ENCODE results near the gene SCIN. TPM values are rescaled to one million over a fixed set of nuclear protein-coding genes. Genes with fewer than 3 reads are reported as not detected.

Gene SCIN
- total and polyA plus RNA-seq, 12 donors = 0.06 to 5.5 (median 0.79) TPM

DNA sequence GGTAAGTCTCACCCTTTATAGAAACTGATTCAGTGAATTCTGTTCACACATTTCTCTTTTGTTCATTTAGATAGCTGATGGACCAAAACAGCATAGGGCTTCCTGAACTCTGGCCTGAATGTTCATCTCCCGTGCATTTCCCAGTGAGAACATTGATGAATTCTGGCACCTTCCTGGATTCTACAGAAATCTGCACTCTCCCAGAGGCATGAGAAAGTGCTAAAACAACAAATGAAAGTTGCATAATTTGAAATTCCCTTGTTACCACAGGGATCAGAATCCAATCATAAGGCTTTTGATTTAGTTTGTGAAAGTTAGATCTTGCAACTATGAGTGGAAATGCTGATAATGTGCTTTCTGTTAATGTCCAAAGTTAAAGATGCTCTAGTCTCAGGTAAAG is 29.7 kb upstream of the SCIN start:
- DNase-seq = no peak
- Histone ChIP-seq H3K4me3 (no peak overlapping the region), H3K4me1 (replicated peaks in 1 of 2) (no peaks in the 10 kb centered on the region), H3K36me3 (replicated peaks in 1 of 2) (no peaks in the 10 kb centered on the region), H3K9me3 (replicated peaks in 1 of 3) (no peaks in the 10 kb centered on the region), H3K27me3 (no peaks in the 10 kb centered on the region), H3K27ac (no peak overlapping the region)
- intact Hi-C loops (cut with DNase I) = loop anchor here in 1 of 2 donors (10.0 kb wide), 1 partner anchor 74 kb away; no protein-coding TSS in a partner anchor
- WGBS, 4 donors = 57 to 71% (median 67%) methylated on average over 1 of the region's 1 CpG
- TF ChIP-seq POLR2A (IDR thresholded peaks at IDR 0.05) = no peak

DNA sequence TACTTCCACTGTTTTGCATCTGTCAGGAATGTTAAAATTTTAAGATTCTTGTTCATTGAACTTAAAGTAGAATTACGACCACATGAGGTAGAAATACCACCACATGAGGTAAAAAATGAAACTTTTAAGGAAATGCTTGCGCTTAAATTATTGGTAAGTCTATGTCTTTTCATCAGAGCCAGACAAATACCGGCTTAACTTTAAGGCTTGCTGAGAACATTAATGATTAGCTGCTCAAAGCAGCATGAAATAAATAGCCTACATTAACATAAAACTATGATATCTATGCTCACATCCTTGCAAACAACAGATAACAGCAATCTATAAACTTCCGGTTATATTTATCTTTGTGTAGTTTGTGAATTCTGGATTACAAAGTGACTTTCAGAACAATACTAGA is 26.9 kb upstream of the SCIN start:
- Histone ChIP-seq H3K4me3 (no peak overlapping the region), H3K27ac (no peak overlapping the region), H3K36me3 (replicated peaks in 1 of 2) (no peaks in the 10 kb centered on the region), H3K27me3 (no peaks in the 10 kb centered on the region), H3K9me3 (replicated peaks in 1 of 3) (no peaks in the 10 kb centered on the region), H3K4me1 (replicated peaks in 1 of 2) (no peaks in the 10 kb centered on the region)
- DNase-seq = no peak
- intact Hi-C loops (cut with DNase I) = loop anchor here in 1 of 2 donors (10.0 kb wide), 1 partner anchor 71 kb away; no protein-coding TSS in a partner anchor
- TF ChIP-seq, protein P1, sequence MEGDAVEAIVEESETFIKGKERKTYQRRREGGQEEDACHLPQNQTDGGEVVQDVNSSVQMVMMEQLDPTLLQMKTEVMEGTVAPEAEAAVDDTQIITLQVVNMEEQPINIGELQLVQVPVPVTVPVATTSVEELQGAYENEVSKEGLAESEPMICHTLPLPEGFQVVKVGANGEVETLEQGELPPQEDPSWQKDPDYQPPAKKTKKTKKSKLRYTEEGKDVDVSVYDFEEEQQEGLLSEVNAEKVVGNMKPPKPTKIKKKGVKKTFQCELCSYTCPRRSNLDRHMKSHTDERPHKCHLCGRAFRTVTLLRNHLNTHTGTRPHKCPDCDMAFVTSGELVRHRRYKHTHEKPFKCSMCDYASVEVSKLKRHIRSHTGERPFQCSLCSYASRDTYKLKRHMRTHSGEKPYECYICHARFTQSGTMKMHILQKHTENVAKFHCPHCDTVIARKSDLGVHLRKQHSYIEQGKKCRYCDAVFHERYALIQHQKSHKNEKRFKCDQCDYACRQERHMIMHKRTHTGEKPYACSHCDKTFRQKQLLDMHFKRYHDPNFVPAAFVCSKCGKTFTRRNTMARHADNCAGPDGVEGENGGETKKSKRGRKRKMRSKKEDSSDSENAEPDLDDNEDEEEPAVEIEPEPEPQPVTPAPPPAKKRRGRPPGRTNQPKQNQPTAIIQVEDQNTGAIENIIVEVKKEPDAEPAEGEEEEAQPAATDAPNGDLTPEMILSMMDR (IDR thresholded peaks at IDR 0.05) = no peak
- no peak for TF ChIP-seq POLR2A (IDR thresholded peaks at IDR 0.05)
- 63 to 79% (median 72%) methylated on average over 4 of the region's 4 CpGs for WGBS, 4 donors

DNA sequence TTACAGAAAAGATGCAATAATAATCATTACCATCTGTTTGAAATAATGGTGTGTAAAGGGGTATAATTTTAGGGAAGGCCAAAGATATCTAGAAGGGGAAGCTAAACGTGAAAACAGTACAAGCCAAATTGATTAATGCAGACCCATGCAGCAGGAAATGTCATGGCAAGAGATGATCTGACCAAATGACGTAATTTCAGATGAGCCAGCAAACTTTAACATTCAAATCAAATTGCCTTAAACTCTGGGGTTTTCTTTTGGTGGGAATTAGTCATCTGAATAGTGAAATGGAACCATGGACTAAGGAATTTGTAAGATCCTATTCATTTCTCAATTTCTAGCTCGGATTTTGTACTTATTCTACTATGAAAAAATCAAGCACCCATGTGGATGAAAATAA is 21.4 kb upstream of the SCIN start:
- H3K36me3 ChIP-seq (replicated peaks in 1 of 2) = no peaks in the 10 kb centered on the region
- no peak for TF ChIP-seq POLR2A (IDR thresholded peaks at IDR 0.05)
- TF ChIP-seq, protein P1 (IDR thresholded peaks at IDR 0.05) = no peak
- no peak for DNase-seq
- 49 to 57% (median 52%) methylated on average over 3 of the region's 3 CpGs for WGBS, 4 donors
- no peak overlapping the region for H3K4me3 ChIP-seq
- H3K27me3 ChIP-seq = no peaks in the 10 kb centered on the region
- no peaks in the 10 kb centered on the region for H3K9me3 ChIP-seq (replicated peaks in 1 of 3)
- H3K27ac ChIP-seq = no peak overlapping the region
- intact Hi-C loops (cut with DNase I) = loop anchor here in 1 of 2 donors (10.0 kb wide), 1 partner anchor 66 kb away; no protein-coding TSS in a partner anchor
- H3K4me1 ChIP-seq (replicated peaks in 1 of 2) = no peaks in the 10 kb centered on the region

DNA sequence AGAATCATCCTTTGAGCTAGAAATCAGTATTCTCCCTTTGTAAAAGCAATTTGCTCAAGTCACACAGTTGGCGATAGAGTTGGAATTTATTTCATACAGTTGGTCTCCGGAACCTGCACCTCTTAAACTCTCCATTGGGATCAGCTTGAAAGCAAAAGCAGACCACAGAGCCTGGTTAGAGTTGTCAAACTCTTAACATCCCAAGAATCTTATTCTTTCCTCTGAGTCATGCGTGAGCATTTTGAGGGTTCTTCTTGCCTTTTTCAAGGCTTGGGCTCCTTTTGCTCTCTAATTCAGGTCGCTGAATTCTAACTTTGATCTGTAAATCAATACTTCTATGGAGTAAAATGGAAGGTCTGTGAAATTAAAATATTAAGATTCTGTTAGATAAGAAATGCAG is 19.6 kb upstream of the SCIN start:
- TF ChIP-seq, protein P1 (IDR thresholded peaks at IDR 0.05) = no peak
- no peak for TF ChIP-seq POLR2A (IDR thresholded peaks at IDR 0.05)
- Histone ChIP-seq H3K27ac (no peak overlapping the region), H3K36me3 (replicated peaks in 1 of 2) (no peaks in the 10 kb centered on the region), H3K4me3 (no peak overlapping the region), H3K27me3 (no peaks in the 10 kb centered on the region), H3K9me3 (replicated peaks in 1 of 3) (no peaks in the 10 kb centered on the region), H3K4me1 (replicated peaks in 1 of 2) (no peaks in the 10 kb centered on the region)
- WGBS, 4 donors = 87 to 94% (median 92%) methylated on average over 4 of the region's 4 CpGs
- DNase-seq = no peak
- intact Hi-C loops (cut with DNase I) = no loop called here

DNA sequence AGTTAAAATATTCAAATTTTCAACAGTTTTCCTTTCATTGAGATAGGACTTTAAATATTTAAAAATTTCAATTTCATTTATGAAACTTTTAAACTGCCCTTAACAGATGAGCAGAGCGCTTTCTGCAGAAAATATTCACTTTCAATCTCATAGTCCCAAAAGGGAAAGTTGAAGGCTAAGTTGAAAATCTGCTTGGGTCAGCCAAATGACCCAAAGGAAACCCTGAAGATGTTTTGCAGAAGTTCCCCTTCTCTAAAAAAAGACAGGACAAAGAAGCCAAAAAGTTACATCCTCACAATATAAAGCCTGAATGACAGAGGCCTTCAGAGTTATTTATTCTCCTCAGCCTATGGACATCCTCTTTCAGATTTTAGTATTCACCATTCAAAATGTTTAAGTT is 17.6 kb upstream of the SCIN start:
- Histone ChIP-seq H3K4me1 (replicated peaks in 1 of 2) (no peaks in the 10 kb centered on the region), H3K9me3 (replicated peaks in 1 of 3) (no peaks in the 10 kb centered on the region), H3K27ac (no peak overlapping the region), H3K27me3 (no peaks in the 10 kb centered on the region), H3K36me3 (replicated peaks in 1 of 2) (no peaks in the 10 kb centered on the region), H3K4me3 (no peak overlapping the region)
- DNase-seq = no peak
- intact Hi-C loops (cut with DNase I) = no loop called here
- no peak for TF ChIP-seq POLR2A (IDR thresholded peaks at IDR 0.05)
- TF ChIP-seq, protein P1 (IDR thresholded peaks at IDR 0.05) = no peak
- 84 to 88% (median 86%) methylated on average over 1 of the region's 1 CpG for WGBS, 4 donors

Measured in adrenal gland (tissue), 12 donors.